CD4-positive, alpha-beta T cell treated with Interleukin-17A for 1 hour (primary cell): Measurements from ENCODE around the gene ATP1A2.
"Not testable (repeated sequence)": the region's sequence is repeated elsewhere in the genome, so short reads cannot be mapped to it uniquely, and the experiment has no call there.

ENCODE experiments used
- DNase-seq: peaks from one replicate; pipeline ENCODE4 v3.0.0-alpha.2; 2020

The ATP1A2 gene

GRCh38 chr1:160101717-160102522 is 13.6 kb upstream of the ATP1A2 start:
- no peak for DNase-seq

- no peak for DNase-seq
Observed at GRCh38 chr1:160103658-160104408, 11.7 kb upstream of the ATP1A2 start.

- DNase-seq = no peak
Observed at GRCh38 chr1:160104486-160104885, 11.1 kb upstream of the ATP1A2 start.

GRCh38 chr1:160105155-160105554 is 10.4 kb upstream of the ATP1A2 start:
- no peak for DNase-seq

- no peak for DNase-seq
Observed at GRCh38 chr1:160107512-160107911, 8.0 kb upstream of the ATP1A2 start.

- DNase-seq = peak; percentile 54
Observed at GRCh38 chr1:160108888-160109662, 6.5 kb upstream of the ATP1A2 start.

- no peak for DNase-seq
Observed at GRCh38 chr1:160109686-160110085, 5.9 kb upstream of the ATP1A2 start.

GRCh38 chr1:160111462-160111861 is 4.1 kb upstream of the ATP1A2 start:
- DNase-seq = not testable (repeated sequence)

GRCh38 chr1:160112357-160112756 is 3.2 kb upstream of the ATP1A2 start:
- no peak for DNase-seq

- DNase-seq = no peak
Observed at GRCh38 chr1:160113407-160113806, 2.2 kb upstream of the ATP1A2 start.

GRCh38 chr1:160114085-160114484 is 1.5 kb upstream of the ATP1A2 start:
- DNase-seq = no peak

- no peak for DNase-seq
Observed at GRCh38 chr1:160116283-160117147, 956 bp downstream of the ATP1A2 start.

- DNase-seq = no peak
Observed at GRCh38 chr1:160117300-160117699, 1.7 kb downstream of the ATP1A2 start.

GRCh38 chr1:160117709-160118183 is 2.2 kb downstream of the ATP1A2 start:
- no peak for DNase-seq

GRCh38 chr1:160118928-160119327 is 3.4 kb downstream of the ATP1A2 start:
- DNase-seq = no peak

GRCh38 chr1:160120797-160121196 is 5.2 kb downstream of the ATP1A2 start:
- DNase-seq = no peak

- DNase-seq = no peak
Observed at GRCh38 chr1:160121388-160121787, 5.8 kb downstream of the ATP1A2 start.

- no peak for DNase-seq
Observed at GRCh38 chr1:160122978-160123495, 7.5 kb downstream of the ATP1A2 start.

- DNase-seq = no peak
Observed at GRCh38 chr1:160123726-160124125, 8.2 kb downstream of the ATP1A2 start.

GRCh38 chr1:160124705-160125478 is 9.3 kb downstream of the ATP1A2 start:
- no peak for DNase-seq

GRCh38 chr1:160125746-160126145 is 10.2 kb downstream of the ATP1A2 start:
- no peak for DNase-seq
